ENCODE measurements around the gene TNFAIP2. TPM values are rescaled to one million over a fixed set of nuclear protein-coding genes. Genes with fewer than 3 reads are reported as not detected.

TNFAIP2 gene
- total RNA-seq, 4 donors from 2014 or later: 28.6 to 37.2 (median 31.2) TPM

DNA sequence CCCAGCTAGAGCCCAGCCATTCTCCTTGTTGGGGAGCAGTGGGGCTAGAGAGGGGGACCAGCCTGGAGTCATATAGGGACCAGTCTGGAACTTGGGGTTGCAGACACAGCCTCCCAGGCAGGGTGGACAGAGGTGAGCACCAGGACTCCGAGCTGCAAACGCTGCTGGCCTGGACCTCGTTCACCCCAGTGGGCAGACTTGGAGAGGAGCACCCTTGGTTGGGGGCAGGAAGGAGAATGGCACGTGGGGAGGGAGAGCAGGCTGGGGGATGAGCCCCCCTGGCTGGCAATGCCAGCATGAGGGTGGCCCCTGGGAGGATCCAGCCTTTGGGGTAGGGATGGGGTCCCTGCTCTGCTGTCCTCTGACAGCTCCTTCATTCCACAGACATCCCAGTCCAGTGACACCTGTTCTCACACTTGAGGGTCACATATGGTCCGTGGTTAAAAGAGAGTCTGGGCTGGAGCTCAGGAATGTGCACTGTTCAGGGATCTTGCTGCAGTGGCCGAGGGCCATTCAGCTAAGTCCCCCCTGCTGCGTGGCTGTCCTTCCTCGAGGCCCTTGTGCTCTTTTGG is 36.4 kb upstream of the TNFAIP2 start:
- Histone ChIP-seq H3K27ac (no peak overlapping the region), H3K27me3 (no peaks in the 10 kb centered on the region), H3K4me3 (replicated peaks in 1 of 3) (no peak overlapping the region), H3K9me3 (no peaks in the 10 kb centered on the region), H3K36me3 (no peaks in the 10 kb centered on the region), H3K4me1 (peaks cover 0 to 13% of the 10 kb centered on the region in 2 donors)
- intact Hi-C loops (cut with DNase I): no loop called here
- TF ChIP-seq, protein P1, sequence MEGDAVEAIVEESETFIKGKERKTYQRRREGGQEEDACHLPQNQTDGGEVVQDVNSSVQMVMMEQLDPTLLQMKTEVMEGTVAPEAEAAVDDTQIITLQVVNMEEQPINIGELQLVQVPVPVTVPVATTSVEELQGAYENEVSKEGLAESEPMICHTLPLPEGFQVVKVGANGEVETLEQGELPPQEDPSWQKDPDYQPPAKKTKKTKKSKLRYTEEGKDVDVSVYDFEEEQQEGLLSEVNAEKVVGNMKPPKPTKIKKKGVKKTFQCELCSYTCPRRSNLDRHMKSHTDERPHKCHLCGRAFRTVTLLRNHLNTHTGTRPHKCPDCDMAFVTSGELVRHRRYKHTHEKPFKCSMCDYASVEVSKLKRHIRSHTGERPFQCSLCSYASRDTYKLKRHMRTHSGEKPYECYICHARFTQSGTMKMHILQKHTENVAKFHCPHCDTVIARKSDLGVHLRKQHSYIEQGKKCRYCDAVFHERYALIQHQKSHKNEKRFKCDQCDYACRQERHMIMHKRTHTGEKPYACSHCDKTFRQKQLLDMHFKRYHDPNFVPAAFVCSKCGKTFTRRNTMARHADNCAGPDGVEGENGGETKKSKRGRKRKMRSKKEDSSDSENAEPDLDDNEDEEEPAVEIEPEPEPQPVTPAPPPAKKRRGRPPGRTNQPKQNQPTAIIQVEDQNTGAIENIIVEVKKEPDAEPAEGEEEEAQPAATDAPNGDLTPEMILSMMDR (IDR thresholded peaks at IDR 0.05): no peak
- TF ChIP-seq POLR2A (IDR thresholded peaks at IDR 0.05): no peak
- 58 to 66% methylated on average over 4 to 8 of the region's 8 CpGs for WGBS, 2 donors
- DNase-seq: no peak

DNA sequence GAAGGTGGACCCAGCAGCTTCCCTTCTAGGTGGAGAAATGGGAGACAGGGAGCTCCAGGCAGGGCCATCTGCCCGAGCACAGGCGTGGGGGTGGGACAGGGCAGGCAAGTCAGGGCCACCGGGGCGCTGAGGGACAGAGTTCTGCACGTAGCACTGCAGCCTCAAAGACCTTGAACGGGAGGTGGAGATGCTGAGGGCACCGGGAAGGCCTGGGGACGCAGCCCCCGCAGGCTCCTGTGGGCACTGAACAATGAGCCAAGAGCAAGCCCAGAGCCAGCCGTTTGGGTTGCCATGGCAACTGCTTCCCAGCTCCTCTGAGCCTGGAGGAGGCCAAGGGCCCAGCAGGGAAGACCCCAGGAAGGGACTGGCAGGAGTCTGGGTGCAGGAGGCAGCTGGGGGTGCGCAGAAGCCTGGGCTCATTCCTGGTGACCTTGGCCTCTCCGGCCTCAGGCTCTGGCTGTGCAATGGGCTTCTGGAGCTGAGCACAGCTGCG is 35.9 kb upstream of the TNFAIP2 start:
- Histone ChIP-seq H3K27me3 (no peaks in the 10 kb centered on the region), H3K4me3 (replicated peaks in 1 of 3) (no peak overlapping the region), H3K4me1 (peaks cover 0 to 13% of the 10 kb centered on the region in 2 donors), H3K36me3 (no peaks in the 10 kb centered on the region), H3K27ac (no peak overlapping the region), H3K9me3 (no peaks in the 10 kb centered on the region)
- intact Hi-C loops (cut with DNase I): no loop called here
- WGBS, 2 donors: 74 to 81% methylated on average over 7 to 11 of the region's 13 CpGs
- TF ChIP-seq, protein P1 (IDR thresholded peaks at IDR 0.05): no peak
- no peak for TF ChIP-seq POLR2A (IDR thresholded peaks at IDR 0.05)
- no peak for DNase-seq

DNA sequence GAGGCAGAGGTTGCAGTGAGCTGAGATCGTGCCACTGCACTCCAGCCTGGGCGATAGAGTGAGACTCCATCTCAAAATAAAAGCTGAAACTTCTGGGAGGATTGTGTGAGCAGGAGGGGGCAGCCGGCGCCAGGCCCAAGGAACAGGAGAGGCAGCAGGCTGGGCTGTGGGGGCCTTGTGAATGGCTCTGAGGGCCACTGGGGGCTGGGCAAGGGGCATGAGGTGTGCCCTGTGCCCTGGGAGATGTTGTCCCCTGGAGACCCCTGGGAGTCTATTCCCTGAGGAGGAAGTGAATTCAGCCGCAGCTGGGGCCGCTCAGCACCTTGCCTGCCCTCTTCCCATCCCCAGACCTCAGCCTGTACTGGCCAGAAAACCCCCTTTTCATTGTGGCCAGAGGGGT is 34.3 kb upstream of the TNFAIP2 start:
- H3K27me3 ChIP-seq: no peaks in the 10 kb centered on the region
- no peaks in the 10 kb centered on the region for H3K9me3 ChIP-seq
- intact Hi-C loops (cut with DNase I): no loop called here
- no peak for TF ChIP-seq POLR2A (IDR thresholded peaks at IDR 0.05)
- TF ChIP-seq, protein P1 (IDR thresholded peaks at IDR 0.05): no peak
- peaks cover 0 to 12% of the 10 kb centered on the region in 2 donors for H3K4me1 ChIP-seq
- DNase-seq: no peak
- no peaks in the 10 kb centered on the region for H3K36me3 ChIP-seq
- H3K27ac ChIP-seq: no peak overlapping the region
- no peak overlapping the region for H3K4me3 ChIP-seq (replicated peaks in 1 of 3)
- WGBS, 2 donors: 83 to 93% methylated on average over 6 of the region's 6 CpGs

DNA sequence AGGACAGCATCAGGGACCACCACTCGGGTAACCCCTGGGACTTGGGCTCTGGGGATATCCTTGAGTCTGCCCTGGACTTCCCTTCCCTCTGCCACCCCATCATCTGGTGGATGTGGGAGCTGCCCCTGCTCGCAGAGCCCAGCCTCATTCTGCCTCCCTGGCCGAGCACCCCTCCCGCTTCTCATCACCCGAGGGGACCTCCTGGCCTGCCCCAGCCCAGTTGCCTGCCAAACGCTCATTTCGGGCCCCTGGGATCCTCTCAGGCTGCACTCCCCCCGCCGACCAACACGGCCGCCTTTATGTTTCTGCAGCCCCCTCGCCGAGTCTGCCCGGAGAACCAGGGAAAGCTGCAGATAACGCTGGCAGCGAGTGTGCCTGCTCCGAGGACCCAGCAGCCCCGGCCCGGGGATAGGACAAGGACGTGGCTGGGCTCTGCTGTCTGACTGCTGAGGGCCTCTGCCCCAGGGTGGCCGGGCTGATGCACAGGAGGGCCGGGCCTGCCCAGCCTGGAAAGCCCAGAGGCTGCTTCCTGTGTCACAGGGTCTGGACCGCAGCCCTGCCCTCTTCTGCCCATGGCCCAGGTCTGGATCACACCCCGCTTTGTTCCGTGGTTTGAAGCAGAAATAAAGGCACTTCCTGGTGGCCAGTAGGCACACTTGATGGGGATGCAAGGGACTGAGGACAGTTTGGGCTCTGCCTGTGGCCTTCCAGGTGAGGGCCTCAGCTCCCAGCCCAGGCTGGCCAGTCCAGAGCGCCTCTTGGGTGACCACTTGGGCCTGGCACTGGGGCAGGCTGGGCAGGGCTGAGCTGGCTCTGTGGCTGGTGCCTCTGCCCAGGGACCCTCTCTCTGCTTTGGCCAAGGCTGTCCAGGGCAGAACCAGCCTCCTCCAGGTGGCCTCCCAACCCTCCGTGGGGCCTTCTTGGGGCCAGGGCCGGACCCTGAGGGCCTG is 33.6 kb upstream of the TNFAIP2 start:
- 91 to 95% methylated on average over 19 to 21 of the region's 28 CpGs for WGBS, 2 donors
- Histone ChIP-seq H3K4me1 (peaks cover 0 to 8% of the 10 kb centered on the region in 2 donors), H3K9me3 (no peaks in the 10 kb centered on the region), H3K4me3 (replicated peaks in 1 of 3) (no peak overlapping the region), H3K27ac (no peak overlapping the region), H3K27me3 (no peaks in the 10 kb centered on the region), H3K36me3 (no peaks in the 10 kb centered on the region)
- intact Hi-C loops (cut with DNase I): loop anchor here (10.0 kb wide), 1 partner anchor 395 kb away; no protein-coding TSS in a partner anchor
- TF ChIP-seq, protein P1 (IDR thresholded peaks at IDR 0.05): no peak
- no peak for TF ChIP-seq POLR2A (IDR thresholded peaks at IDR 0.05)
- DNase-seq: no peak

Measured in thyroid gland (tissue), 4 donors.